BJ (cell line): Measurements from ENCODE around the gene TRRAP. TPM values are rescaled to one million over a fixed set of nuclear protein-coding genes. Genes with fewer than 3 reads are reported as not detected.

Experiments used
- CTCF ChIA-PET: fragments of 350-600 bp; formaldehyde crosslinking; extraction: SDS; loops from one replicate; lab custom pipeline; 2021; ENCODE audit warnings: antibody characterized with exemption, inconsistent platforms; lab: Yijun Ruan, JAX
- POLR2A ChIA-PET: fragments of 300-600 bp; sonication (Branson Sonifier 250); formaldehyde crosslinking; extraction: SDS; loops from one replicate; lab custom pipeline; 2021; ENCODE audit warnings: antibody characterized with exemption; lab: Charles Lee
- DNase-seq: peaks from one replicate; pipeline ENCODE4 v3.0.0-alpha.2; 2011; ENCODE audit warnings: low read depth
- H3K27me3 ChIP-seq: 2 replicates; pipeline ENCODE4 v1.6.0; 2011; ENCODE audit warnings: low read length; ENCODE audit not compliant: control insufficient read depth, insufficient read depth
- H3K36me3 ChIP-seq: 2 replicates; pipeline ENCODE4 v1.5.1; 2011; ENCODE audit warnings: low read length; ENCODE audit not compliant: control insufficient read depth, insufficient read depth
- H3K4me3 ChIP-seq: 2 replicates; pipeline ENCODE4 v1.5.1; 2011; ENCODE audit warnings: low read depth, mild to moderate bottlenecking, control low read depth, low read length
- CTCF ChIP-seq: IDR thresholded peaks from 2 replicates; pipeline ENCODE4 v1.5.1; 2011; ENCODE audit warnings: low read depth, mild to moderate bottlenecking, control low read depth, inconsistent platforms, low read length, moderate library complexity; ENCODE audit not compliant: insufficient read depth
- polyA plus RNA-seq: library from polyadenylated mRNA; depleted of rRNA; stranded (reverse); fragments of >200 nt; gene quantifications from 2 replicates; pipeline ENCODE4 v1.2.3, GENCODE V29; 2011

TRRAP gene
- polyA plus RNA-seq, 1 experiment: 17.2 TPM

DNA sequence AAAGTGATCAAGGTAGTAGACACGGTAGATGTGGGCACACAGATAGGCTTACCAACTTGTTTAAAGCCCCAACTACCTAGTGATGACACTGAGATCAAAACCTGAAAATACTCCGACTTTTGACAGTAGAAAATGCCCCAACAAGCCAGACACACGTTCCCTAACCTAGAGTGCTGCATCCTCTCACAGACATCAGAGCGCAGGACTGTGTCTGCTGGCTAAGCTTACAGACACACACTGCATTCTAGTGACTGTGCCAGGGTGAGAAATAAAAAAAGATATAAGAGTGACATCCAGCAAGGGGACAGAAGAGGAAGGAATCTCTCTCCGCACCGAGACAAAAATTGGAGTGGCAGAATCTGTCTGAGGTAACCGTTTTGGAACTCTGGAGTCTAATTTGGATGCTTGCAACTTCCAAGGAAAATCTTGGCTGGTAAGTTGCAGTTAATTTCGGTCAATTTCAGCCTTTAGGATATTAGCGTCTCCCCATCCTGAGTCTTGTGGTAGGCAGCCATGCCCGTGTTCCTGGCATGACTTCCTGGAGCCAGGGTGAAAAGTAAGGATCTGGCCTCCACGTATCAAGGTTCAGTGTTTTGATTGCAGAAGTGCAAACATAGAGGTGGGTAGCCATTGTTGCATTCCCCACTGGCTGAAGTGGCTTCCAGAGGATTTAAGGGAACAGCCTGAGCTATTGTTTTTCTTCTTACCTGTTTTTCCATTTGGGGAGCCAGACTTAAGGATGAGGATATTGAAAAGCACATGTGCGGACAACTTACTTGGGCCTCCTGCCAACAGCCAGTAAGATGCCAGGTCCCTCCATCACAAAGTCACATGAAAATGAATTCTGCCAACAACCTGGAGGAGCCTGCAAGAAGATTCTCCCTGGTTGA is 141.4 kb downstream of the TRRAP start:
- H3K36me3 ChIP-seq: peaks cover 5% of the 10 kb centered on the region; the same call in 1 of the 2 replicates
- DNase-seq: no peak
- ChIA-PET CTCF (interaction anchor here (1.1 kb wide), 1 partner anchor 8 kb away, joined by 3 read pairs; no protein-coding TSS in a partner anchor), POLR2A (no interaction called here)
- H3K27me3 ChIP-seq: no peaks in the 10 kb centered on the region
- no peak for TF ChIP-seq CTCF
- H3K4me3 ChIP-seq: no peak overlapping the region

GRCh38 chr7:99020413-99020715 is 142.0 kb downstream of the TRRAP start:
- no peak for DNase-seq
- no peak for TF ChIP-seq CTCF
- ChIA-PET POLR2A (no interaction called here), CTCF (no interaction called here)
- H3K36me3 ChIP-seq: peaks cover 5% of the 10 kb centered on the region; the same call in 1 of the 2 replicates
- no peaks in the 10 kb centered on the region for H3K27me3 ChIP-seq
- H3K4me3 ChIP-seq: no peak overlapping the region

DNA sequence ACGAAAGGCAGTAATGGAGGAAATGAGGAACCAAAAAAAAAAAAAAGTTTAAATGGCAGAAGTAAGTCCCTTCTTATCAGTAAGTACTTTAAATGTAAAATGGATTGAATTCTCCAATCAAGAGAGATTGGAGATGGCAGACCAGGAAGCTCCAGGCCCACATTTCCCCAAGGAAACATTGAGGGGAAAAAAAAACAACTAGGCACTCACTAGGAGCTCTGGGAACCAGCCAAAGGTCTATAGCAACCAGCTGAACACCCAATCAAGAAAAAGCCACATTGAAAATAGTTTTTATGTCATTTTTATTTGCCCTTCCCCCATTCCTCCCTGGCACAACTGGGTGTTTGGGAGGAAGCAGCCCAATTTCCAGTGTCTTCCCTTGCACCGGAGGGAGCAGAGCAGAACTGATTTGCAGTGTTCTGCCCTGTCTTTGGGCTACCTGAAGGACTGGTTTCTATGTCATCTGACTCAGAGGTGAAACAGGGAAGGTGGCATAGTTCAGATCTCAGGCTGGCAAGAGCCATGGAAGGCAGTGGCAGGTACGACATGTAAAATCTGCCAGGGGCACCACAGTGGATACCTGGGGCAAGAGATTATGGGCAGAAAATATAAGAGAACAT is 143.7 kb downstream of the TRRAP start:
- CTCF ChIA-PET: interaction anchor here (0.6 kb wide), 1 partner anchor 435 kb away, joined by 3 read pairs; no protein-coding TSS in a partner anchor
- Histone ChIP-seq H3K4me3 (no peak overlapping the region), H3K36me3 (peaks cover 5% of the 10 kb centered on the region; the same call in 1 of the 2 replicates), H3K27me3 (no peaks in the 10 kb centered on the region)
- POLR2A ChIA-PET: interaction anchor here (0.6 kb wide), 1 partner anchor 10 kb away, joined by 3 read pairs; no protein-coding TSS in a partner anchor
- DNase-seq: no peak
- no peak for TF ChIP-seq CTCF

- CTCF ChIA-PET: interaction anchor here (1.5 kb wide), 1 partner anchor 13 kb away, joined by 8 read pairs; no protein-coding TSS in a partner anchor
- Histone ChIP-seq H3K4me3 (no peak overlapping the region), H3K27me3 (no peaks in the 10 kb centered on the region), H3K36me3 (peaks cover 14% of the 10 kb centered on the region)
- TF ChIP-seq CTCF: no peak
- peak; percentile 52 for DNase-seq
- POLR2A ChIA-PET: no interaction called here
These were observed 145.7 kb downstream of the TRRAP start for GRCh38 chr7:99024066-99024465.

DNA sequence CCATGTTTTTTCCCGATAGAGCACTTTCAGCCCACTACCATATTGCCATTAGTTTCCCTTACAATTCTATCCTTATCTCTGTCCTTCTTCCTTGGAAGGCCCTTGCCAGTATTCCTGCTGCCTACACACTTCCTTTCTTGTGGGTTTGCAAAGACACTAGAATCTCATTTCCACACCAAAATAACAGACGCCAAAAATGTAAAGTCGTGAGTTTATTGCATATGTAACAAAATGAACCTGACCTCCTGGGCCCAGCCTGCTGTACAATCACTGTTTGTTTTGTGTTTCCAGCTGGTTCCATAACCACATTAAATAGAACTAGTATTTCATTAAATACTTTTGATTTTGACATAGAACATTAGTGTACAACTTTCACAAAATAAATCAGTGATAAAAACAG is 148.9 kb downstream of the TRRAP start:
- POLR2A ChIA-PET: no interaction called here
- TF ChIP-seq CTCF: no peak
- CTCF ChIA-PET: interaction anchor here (1.3 kb wide), 1 partner anchor 14 kb away, joined by 3 read pairs; no protein-coding TSS in a partner anchor
- DNase-seq: no peak
- H3K27me3 ChIP-seq: no peaks in the 10 kb centered on the region
- no peak overlapping the region for H3K4me3 ChIP-seq
- H3K36me3 ChIP-seq: peaks cover 21% of the 10 kb centered on the region
